A549 (cell line): ENCODE data around the gene TRANK1. TPM values are rescaled to one million over a fixed set of nuclear protein-coding genes. Genes with fewer than 3 reads are reported as not detected.

ENCODE experiments used
- ATAC-seq, 2 experiments: fragments of 200-7000 bp in 1 of 2; fragments of >200 bp in 1 of 2; cut with Nextera tagmentation in 1 of 2; cut with Tn5 transposase in 1 of 2; 3 replicates each; pipeline versions ENCODE4 v1.8.0 to v1.9.1; 2018 to 2020; ENCODE audit warnings: mild to moderate bottlenecking in 1 of 2, moderate library complexity in 1 of 2
- CTCF ChIA-PET: fragments of 300-600 bp; sonication (Branson Sonifier 250); formaldehyde crosslinking; extraction: SDS; loops from one replicate; lab custom pipeline; 2021; ENCODE audit warnings: antibody characterized with exemption, inconsistent platforms; lab: Yijun Ruan, JAX
- POLR2A ChIA-PET: fragments of 350-600 bp; formaldehyde crosslinking; extraction: SDS; loops from one replicate; lab custom pipeline; 2021; ENCODE audit warnings: antibody characterized with exemption, inconsistent platforms; lab: Yijun Ruan, JAX
- DNase-seq, 2 experiments: peaks; one replicate each; pipeline versions ENCODE4 v3.0.0 to v3.0.0-alpha.2; 2011 to 2016; ENCODE audit warnings: low read depth in 1 of 2, low spot score in 1 of 2
- FAIRE-seq: peaks from 2 replicates; lab custom pipeline; 2011; peaks lifted over from hg19 to GRCh38; lab: Jason Lieb, UNC
- H3K27ac ChIP-seq, 2 experiments: fragments of >200 bp; sonication (Bioruptor Twin); formaldehyde crosslinking; 3 replicates each; pipeline ENCODE4 v1.5.1; 2016 to 2017
- H3K4me1 ChIP-seq: fragments of >200 bp; sonication (Bioruptor Twin); formaldehyde crosslinking; 3 replicates; pipeline ENCODE4 v1.6.1; 2016
- H3K4me2 ChIP-seq: fragments of >200 bp; sonication (Bioruptor Twin); formaldehyde crosslinking; 3 replicates; pipeline ENCODE4 v1.6.1; 2016
- H3K4me3 ChIP-seq: fragments of >200 bp; sonication (Bioruptor Twin); formaldehyde crosslinking; 3 replicates; pipeline ENCODE4 v1.5.1; 2016
- H3K9me3 ChIP-seq: fragments of >200 bp; sonication (Bioruptor Twin); formaldehyde crosslinking; 3 replicates; pipeline ENCODE4 v1.6.1; 2016
- CBX2 ChIP-seq: fragments of 200-600 bp; sonication (generic); IDR thresholded peaks from 2 replicates; pipeline ENCODE4 v1.6.1; 2016; ENCODE audit warnings: low read depth, mild to moderate bottlenecking, borderline replicate concordance
- E2F6 ChIP-seq: IDR thresholded peaks from 2 replicates; pipeline ENCODE4 v1.6.1; 2012; ENCODE audit warnings: low read depth, borderline replicate concordance
- EP300 ChIP-seq, 2 experiments: fragments of >200 bp; sonication (Bioruptor Twin); formaldehyde crosslinking; IDR thresholded peaks; 2 replicates in 1 of 2; 3 replicates in 1 of 2; pipeline ENCODE4 v1.6.1; 2016 to 2017
- ESRRA ChIP-seq: fragments of 150-350 bp; IDR thresholded peaks from 2 replicates; pipeline ENCODE4 v1.6.1; 2014; ENCODE audit warnings: mild to moderate bottlenecking, low read length, borderline replicate concordance
- FOXS1 ChIP-seq: fragments of 250-450 bp; sonication (Bioruptor Pico); IDR thresholded peaks from 2 replicates; pipeline ENCODE4 v1.5.0; 2020; ENCODE audit warnings: mild to moderate bottlenecking, moderate library complexity
- HES2 ChIP-seq: fragments of >200 bp; sonication (Bioruptor Twin); formaldehyde crosslinking; IDR thresholded peaks from 2 replicates; pipeline ENCODE4 v1.6.1; 2016
- HMGXB4 ChIP-seq: fragments of 250-450 bp; sonication (Bioruptor Pico); IDR thresholded peaks from 2 replicates; pipeline ENCODE4 v1.5.0; 2021; ENCODE audit warnings: mild to moderate bottlenecking, moderate library complexity, borderline replicate concordance
- HOXB13 ChIP-seq: fragments of 250-450 bp; sonication (Bioruptor Pico); IDR thresholded peaks from 2 replicates; pipeline ENCODE4 v1.5.0; 2020; ENCODE audit warnings: low read depth, mild to moderate bottlenecking, moderate library complexity
- JUN ChIP-seq, 2 experiments: fragments of >200 bp; sonication (Bioruptor Twin); formaldehyde crosslinking; IDR thresholded peaks; 2 replicates in 1 of 2; 3 replicates in 1 of 2; pipeline ENCODE4 v1.6.1; 2016 to 2017
- JUNB ChIP-seq: fragments of >200 bp; sonication (Bioruptor Twin); formaldehyde crosslinking; IDR thresholded peaks from 2 replicates; pipeline ENCODE4 v1.6.1; 2016
- MAX ChIP-seq: IDR thresholded peaks from 2 replicates; pipeline ENCODE4 v1.6.1; 2012
- NPAS2 ChIP-seq: fragments of 250-450 bp; sonication (Bioruptor Pico); IDR thresholded peaks from 2 replicates; pipeline ENCODE4 v1.8.0; 2022; ENCODE audit warnings: mild to moderate bottlenecking, moderate library complexity, borderline replicate concordance
- POLR2A ChIP-seq: IDR thresholded peaks from 2 replicates; pipeline ENCODE4 v1.6.1; 2012; ENCODE audit warnings: mild to moderate bottlenecking, low read length
- RAD21 ChIP-seq, 2 experiments: fragments of >200 bp in 1 of 2; sonication (Bioruptor Twin) in 1 of 2; formaldehyde crosslinking in 1 of 2; IDR thresholded peaks in 1 of 2; conservative IDR thresholded peaks in 1 of 2; 2 replicates in 1 of 2; 3 replicates in 1 of 2; pipeline ENCODE4 v1.6.1; 2012 to 2018; ENCODE audit warnings: inconsistent platforms in 1 of 2
- SREBF2 ChIP-seq: fragments of 450-650 bp; IDR thresholded peaks from 2 replicates; pipeline ENCODE4 v1.6.1; 2014; ENCODE audit warnings: mild to moderate bottlenecking, moderate library complexity
- TP53 ChIP-seq: fragments of 250-450 bp; sonication (Bioruptor Pico); IDR thresholded peaks from 2 replicates; pipeline ENCODE4 v1.5.0; 2021; ENCODE audit warnings: mild to moderate bottlenecking, moderate library complexity
- USF2 ChIP-seq: fragments of 450-650 bp; IDR thresholded peaks from 2 replicates; pipeline ENCODE4 v1.6.1; 2014; ENCODE audit warnings: antibody characterized with exemption
- ZC3H11A ChIP-seq: fragments of 450-650 bp; IDR thresholded peaks from 2 replicates; pipeline ENCODE4 v1.6.1; 2014; ENCODE audit warnings: antibody characterized with exemption, mild to moderate bottlenecking
- ZFP36 ChIP-seq: fragments of 450-650 bp; IDR thresholded peaks from 2 replicates; pipeline ENCODE4 v1.6.1; 2014; ENCODE audit warnings: borderline replicate concordance; ENCODE audit not compliant: partially characterized antibody
- WGBS: methylation state at CpG from one replicate; pipeline ENCODE4 v1.1.6; 2017; ENCODE audit errors: missing lambda C conversion rate; 5-methylcytosine and 5-hydroxymethylcytosine counted together
- polyA plus RNA-seq, 4 experiments: library from polyadenylated mRNA; depleted of rRNA in 3 of 4; stranded (reverse); fragments of >200 nt; fragmentation: RNase III in 1 of 4; extraction: RNeasy Plus Mini Kit Qiagen cat#74134 plus additional on column Dnase treatment in 1 of 4; gene quantifications; 2 replicates in 3 of 4; 3 replicates in 1 of 4; pipeline ENCODE4 v1.2.3, GENCODE V29; 2011 to 2017
- TF ChIP-seq, protein P1 (sequence below): fragments of >200 bp; sonication (Bioruptor Twin); formaldehyde crosslinking; IDR thresholded peaks from 3 replicates; pipeline ENCODE4 v1.6.1; 2016

The TRANK1 gene
- polyA plus RNA-seq, 2 of the 4 experiments (the other 2 are of a cell fraction) = 0.58 to 3.2 TPM

GRCh38 chr3:36875397-36875796 lies 69.5 kb downstream of the TRANK1 start:
- DNase-seq (no peak), FAIRE-seq (no peak), ATAC-seq (no peak)
- ChIA-PET CTCF (interaction anchor here (2.1 kb wide), 1 partner anchor 146 kb away, joined by 8 read pairs; no protein-coding TSS in a partner anchor), POLR2A (no interaction called here)
- no peaks in the 10 kb centered on the region for H3K4me1 ChIP-seq
- no peak overlapping the region for H3K27ac ChIP-seq
- no peak overlapping the region for H3K4me2 ChIP-seq
- H3K4me3 ChIP-seq = no peak overlapping the region
- no peak for TF ChIP-seq CBX2
- TF ChIP-seq, protein P1, sequence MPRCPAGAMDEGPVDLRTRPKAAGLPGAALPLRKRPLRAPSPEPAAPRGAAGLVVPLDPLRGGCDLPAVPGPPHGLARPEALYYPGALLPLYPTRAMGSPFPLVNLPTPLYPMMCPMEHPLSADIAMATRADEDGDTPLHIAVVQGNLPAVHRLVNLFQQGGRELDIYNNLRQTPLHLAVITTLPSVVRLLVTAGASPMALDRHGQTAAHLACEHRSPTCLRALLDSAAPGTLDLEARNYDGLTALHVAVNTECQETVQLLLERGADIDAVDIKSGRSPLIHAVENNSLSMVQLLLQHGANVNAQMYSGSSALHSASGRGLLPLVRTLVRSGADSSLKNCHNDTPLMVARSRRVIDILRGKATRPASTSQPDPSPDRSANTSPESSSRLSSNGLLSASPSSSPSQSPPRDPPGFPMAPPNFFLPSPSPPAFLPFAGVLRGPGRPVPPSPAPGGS = no peak
- TF ChIP-seq E2F6 = no peak
- no peak for TF ChIP-seq POLR2A
- no peak for TF ChIP-seq HOXB13 (CRISPR knock-in tag)
- H3K9me3 ChIP-seq = no peaks in the 10 kb centered on the region
- whole genome bisulfite sequencing = 78% methylated on average over 3 of the region's 3 CpGs

DNA sequence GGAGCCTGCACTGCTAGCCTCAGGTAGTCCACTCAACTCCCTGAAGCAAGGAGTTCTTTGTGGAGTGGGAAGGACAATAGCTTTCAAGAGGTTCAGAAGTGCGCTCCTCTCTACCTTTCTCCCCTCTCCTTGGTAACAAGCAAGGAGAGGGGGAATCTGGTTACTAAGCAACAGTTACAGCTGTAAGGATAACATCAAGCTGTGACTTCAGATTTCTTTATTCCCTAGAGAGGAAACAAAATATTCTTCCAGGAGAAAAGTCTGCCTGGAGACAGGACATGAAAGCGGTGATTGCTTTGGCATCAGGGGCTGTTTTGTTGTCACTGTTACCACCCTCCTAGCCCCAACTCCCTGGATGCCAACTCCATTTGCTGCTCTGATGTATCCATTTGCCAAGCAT lies 70.4 kb downstream of the TRANK1 start:
- WGBS = 95% methylated on average over 2 of the region's 2 CpGs
- CTCF ChIA-PET = interaction anchor here (2.1 kb wide), 1 partner anchor 146 kb away, joined by 8 read pairs; no protein-coding TSS in a partner anchor
- Histone ChIP-seq H3K4me1 (no peaks in the 10 kb centered on the region), H3K4me2 (no peak overlapping the region), H3K27ac (no peak overlapping the region), H3K4me3 (no peak overlapping the region), H3K9me3 (no peaks in the 10 kb centered on the region)
- TF ChIP-seq E2F6 = no peak
- TF ChIP-seq HOXB13 (CRISPR knock-in tag) = no peak
- TF ChIP-seq HES2 = no peak
- TF ChIP-seq RAD21 (conservative IDR thresholded peaks at IDR 0.05 in 1 of 2, IDR thresholded peaks at IDR 0.05 in 1 of 2) = no peak
- TF ChIP-seq JUN (IDR thresholded peaks at IDR 0.05) = no peak
- no peak for TF ChIP-seq ESRRA
- TF ChIP-seq EP300 (IDR thresholded peaks at IDR 0.05) = no peak
- TF ChIP-seq JUNB = no peak
- no peak for TF ChIP-seq NPAS2
- no peak for TF ChIP-seq ZC3H11A
- TF ChIP-seq TP53 = no peak
- TF ChIP-seq ZFP36 = no peak
- no peak for TF ChIP-seq USF2
- TF ChIP-seq HMGXB4 (CRISPR knock-in tag) = no peak
- TF ChIP-seq FOXS1 (CRISPR knock-in tag) = no peak
- no peak for TF ChIP-seq MAX
- no peak for TF ChIP-seq SREBF2
- POLR2A ChIA-PET = no interaction called here
- no peak for FAIRE-seq
- no peak for DNase-seq
- no peak for ATAC-seq
